GM19351 (cell line): Measurements from ENCODE around the gene APC.

Experiments used
- ATAC-seq: cut with Tn5 transposase; IDR thresholded peaks from one replicate; pipeline ENCODE4 v1.9.1; 2021; ENCODE audit warnings: mild to moderate bottlenecking, moderate library complexity; ENCODE audit not compliant: unreplicated experiment

APC gene

GRCh38 chr5:112737463-112738190 is at the start of gene APC:
APC (plus strand) TSS chr5:112737885; CDS start chr5:112754891, 17,006 bp downstream.
- ATAC-seq = peak; percentile 98

GRCh38 chr5:112689155-112689909 is 48.4 kb upstream of the APC start:
- ATAC-seq = no peak

- ATAC-seq = no peak
These were observed 46.9 kb upstream of the APC start for GRCh38 chr5:112690605-112691338.

- ATAC-seq = no peak
These were observed 46.4 kb upstream of the APC start for GRCh38 chr5:112691339-112691680.

- no peak for ATAC-seq
These were observed 45.9 kb upstream of the APC start for GRCh38 chr5:112691758-112692157.

- no peak for ATAC-seq
These were observed 45.2 kb upstream of the APC start for GRCh38 chr5:112692472-112692871.

- no peak for ATAC-seq
These were observed 44.4 kb upstream of the APC start for GRCh38 chr5:112693301-112693700.

GRCh38 chr5:112694853-112695709 is 42.6 kb upstream of the APC start:
- ATAC-seq = no peak

GRCh38 chr5:112696786-112697185 is 40.9 kb upstream of the APC start:
- ATAC-seq = no peak

- ATAC-seq = peak; percentile 50
These were observed 40.4 kb upstream of the APC start for GRCh38 chr5:112697322-112697721.

GRCh38 chr5:112697833-112698232 is 39.9 kb upstream of the APC start:
- ATAC-seq = no peak

- no peak for ATAC-seq
These were observed 33.5 kb upstream of the APC start for GRCh38 chr5:112703866-112704820.

- ATAC-seq = no peak
These were observed 31.2 kb upstream of the APC start for GRCh38 chr5:112706446-112707016.

GRCh38 chr5:112707187-112708102 is 30.2 kb upstream of the APC start:
- peak; percentile 91 for ATAC-seq

- no peak for ATAC-seq
These were observed 29.5 kb upstream of the APC start for GRCh38 chr5:112708103-112708622.

GRCh38 chr5:112709416-112709815 is 28.3 kb upstream of the APC start:
- ATAC-seq = no peak

GRCh38 chr5:112710896-112711295 is 26.8 kb upstream of the APC start:
- no peak for ATAC-seq

- ATAC-seq = no peak
These were observed 26.2 kb upstream of the APC start for GRCh38 chr5:112711436-112711835.
